GM12878 (cell line): ENCODE measurements around the gene HOXD3. TPM values are rescaled to one million over a fixed set of nuclear protein-coding genes. Genes with fewer than 3 reads are reported as not detected.

Experiments used
- ATAC-seq: fragments of 200-7000 bp; cut with Tn5 transposase; 3 replicates; pipeline ENCODE4 v1.9.1; 2020; ENCODE audit warnings: mild to moderate bottlenecking, moderate library complexity
- BruUV-seq: library from RNA; stranded (reverse); fragments of 400-500 nt; replicated peaks from 2 replicates; lab custom pipeline; 2021; lab: Mats Ljungman, UMichigan
- CTCF ChIA-PET: fragments of 300-600 bp; sonication (Branson Sonifier 250); formaldehyde crosslinking; extraction: SDS; loops from one replicate; lab custom pipeline; 2021; ENCODE audit warnings: inconsistent platforms; lab: Yijun Ruan, JAX
- POLR2A ChIA-PET: fragments of 350-600 bp; formaldehyde crosslinking; extraction: SDS; loops from one replicate; lab custom pipeline; 2021; ENCODE audit warnings: inconsistent platforms; lab: Charles Lee
- RAD21 ChIA-PET: fragments of 300-600 bp; sonication (Branson Sonifier 250); formaldehyde crosslinking; loops from one replicate; lab custom pipeline; 2023; ENCODE audit warnings: antibody characterized with exemption; ENCODE audit not compliant: unreplicated experiment; lab: Charles Lee
- SMC1A ChIA-PET: fragments of 300-600 bp; sonication (Branson Sonifier 250); formaldehyde crosslinking; loops from one replicate; lab custom pipeline; 2023; ENCODE audit not compliant: unreplicated experiment, uncharacterized antibody; lab: Charles Lee
- DNase-seq: peaks from one replicate; pipeline ENCODE4 v3.0.0-alpha.2; 2011; ENCODE audit warnings: low read depth, low spot score
- FAIRE-seq: peaks from 3 replicates; lab custom pipeline; 2011; peaks lifted over from hg19 to GRCh38; lab: Jason Lieb, UNC
- H2AFZ ChIP-seq: 2 replicates; pipeline ENCODE4 v1.6.0; 2011; ENCODE audit warnings: low read depth, low read length, control low read depth; ENCODE audit not compliant: control insufficient read depth
- H3K27ac ChIP-seq: 2 replicates; pipeline ENCODE4 v1.5.1; 2011; ENCODE audit warnings: control low read depth; ENCODE audit not compliant: control insufficient read depth, insufficient read depth
- H3K27me3 ChIP-seq, 2 experiments: replicated peaks in 1 of 2; 2 replicates each; pipeline versions ENCODE4 v1.6.0 to v1.6.1; 2011; ENCODE audit warnings: low read length in 1 of 2; ENCODE audit not compliant: control insufficient read depth in 2 of 2, insufficient read depth in 2 of 2
- H3K36me3 ChIP-seq, 2 experiments: 2 replicates each; pipeline ENCODE4 v1.5.1; 2011; ENCODE audit warnings: low read length in 1 of 2; ENCODE audit not compliant: control insufficient read depth in 2 of 2, insufficient read depth in 2 of 2
- H3K4me1 ChIP-seq: 2 replicates; pipeline ENCODE4 v1.6.1; 2011; ENCODE audit warnings: mild to moderate bottlenecking, low read length, moderate library complexity, mixed read lengths; ENCODE audit not compliant: control insufficient read depth, insufficient read depth
- H3K4me2 ChIP-seq: 2 replicates; pipeline ENCODE4 v1.6.0; 2011; ENCODE audit warnings: control low read depth; ENCODE audit not compliant: control insufficient read depth, insufficient read depth
- H3K4me3 ChIP-seq: fragments of 200-600 bp; sonication (generic); 2 replicates; pipeline ENCODE4 v1.5.1; 2016
- H3K79me2 ChIP-seq: 2 replicates; pipeline ENCODE4 v1.6.0; 2011; ENCODE audit warnings: low read length; ENCODE audit not compliant: control insufficient read depth, insufficient read depth
- H3K9ac ChIP-seq: 2 replicates; pipeline ENCODE4 v1.8.0; 2011; ENCODE audit warnings: low read length, control low read depth, mixed read lengths; ENCODE audit not compliant: control insufficient read depth, insufficient read depth
- H3K9me3 ChIP-seq: replicated peaks from 3 replicates; pipeline ENCODE4 v1.5.1; 2011; ENCODE audit warnings: mild to moderate bottlenecking, low read length; ENCODE audit not compliant: control insufficient read depth, insufficient read depth
- H4K20me1 ChIP-seq: 2 replicates; pipeline ENCODE4 v1.6.0; 2011; ENCODE audit not compliant: control insufficient read depth, insufficient read depth
- CBX5 ChIP-seq: sonication (generic); IDR thresholded peaks from 2 replicates; pipeline ENCODE4 v1.6.1; 2016; ENCODE audit warnings: low read depth, moderate library complexity, mild to moderate bottlenecking, inconsistent platforms
- CHD1 ChIP-seq: IDR thresholded peaks from 2 replicates; pipeline ENCODE4 v1.6.1; 2012; ENCODE audit warnings: low read depth, low read length, improper control_type of control experiment
- CUX1 ChIP-seq: IDR thresholded peaks from 2 replicates; pipeline ENCODE4 v1.6.1; 2012; ENCODE audit warnings: improper control_type of control experiment, low read depth, low read length; ENCODE audit not compliant: insufficient replicate concordance
- E2F4 ChIP-seq: IDR thresholded peaks from 2 replicates; pipeline ENCODE4 v1.6.1; 2012; ENCODE audit warnings: low read depth, low read length, improper control_type of control experiment
- EP300 ChIP-seq, 2 experiments: fragments of 150-350 bp in 1 of 2; IDR thresholded peaks; 2 replicates each; pipeline ENCODE4 v1.6.1; 2011 to 2012; ENCODE audit warnings: low read depth in 2 of 2, low read length in 2 of 2, borderline replicate concordance in 1 of 2, improper control_type of control experiment in 1 of 2, inconsistent platforms in 1 of 2; ENCODE audit not compliant: control insufficient read depth in 1 of 2
- HSF1 ChIP-seq: fragments of 150-350 bp; IDR thresholded peaks from 2 replicates; pipeline ENCODE4 v1.6.1; 2014; ENCODE audit warnings: mild to moderate bottlenecking, low read depth, low read length
- JUND ChIP-seq: IDR thresholded peaks from 2 replicates; pipeline ENCODE4 v1.6.1; 2012; ENCODE audit warnings: low read depth, mild to moderate bottlenecking, low read length, improper control_type of control experiment, moderate library complexity
- NFYA ChIP-seq: IDR thresholded peaks from 2 replicates; pipeline ENCODE4 v1.6.1; 2011; ENCODE audit warnings: low read depth, mild to moderate bottlenecking, low read length, improper control_type of control experiment, borderline replicate concordance
- RUNX3 ChIP-seq: IDR thresholded peaks from 2 replicates; pipeline ENCODE4 v1.6.1; 2012; ENCODE audit warnings: low read length, inconsistent platforms
- SUZ12 ChIP-seq: fragments of 200-600 bp; sonication (generic); IDR thresholded peaks from one replicate; pipeline ENCODE4 v1.6.1; 2018; ENCODE audit warnings: antibody characterized with exemption, mild to moderate bottlenecking; ENCODE audit not compliant: unreplicated experiment
- ZNF274 ChIP-seq: IDR thresholded peaks from one replicate; pipeline ENCODE4 v1.8.0; 2011; ENCODE audit not compliant: insufficient read length, insufficient read depth
- ZZZ3 ChIP-seq: IDR thresholded peaks from 2 replicates; pipeline ENCODE4 v1.6.1; 2011; ENCODE audit warnings: low read depth; ENCODE audit not compliant: control insufficient read depth, insufficient read length
- WGBS: methylation state at CpG from one replicate; pipeline ENCODE4 v1.1.6; 2016; ENCODE audit warnings: low lambda C conversion rate; ENCODE audit not compliant: insufficient replicate concordance, insufficient coverage; ENCODE audit errors: missing lambda C conversion rate; 5-methylcytosine and 5-hydroxymethylcytosine counted together
- in situ Hi-C: fragments of 300-500 bp; cut with MboI; formaldehyde crosslinking; loops from 9 replicates; pipeline ENCODE4 v1.14.3; 2018; ENCODE audit warnings: mixed read lengths
- intact Hi-C: fragments of 100-400 bp; cut with micrococcal nuclease; formaldehyde crosslinking; loops from one replicate; pipeline ENCODE4 v1.14.2; 2022; ENCODE audit not compliant: unreplicated experiment
- polyA plus RNA-seq, 11 experiments: library from polyadenylated mRNA; depleted of rRNA in 4 of 11; unstranded in 6 of 11; stranded (reverse) in 5 of 11; fragments of >200 nt; fragmentation: Nextera tagmentation in 4 of 11; fragmentation: Illumina TruSeq in 1 of 11; extraction: Ambion mirVana in 4 of 11; extraction: Trizol in 1 of 11; gene quantifications; 1 replicate in 1 of 11; 2 replicates in 10 of 11; pipeline versions ENCODE4 v1.2.1 to v1.2.3, GENCODE V29; 2011 to 2016; ENCODE audit warnings: inconsistent platforms in 2 of 11, missing spikeins in 2 of 11, low read depth in 1 of 11
- total RNA-seq, 4 experiments: library from RNA; depleted of rRNA in 3 of 4; stranded (reverse); fragments of >200 nt in 3 of 4; fragmentation: Illumina TruSeq in 1 of 4; extraction: Trizol in 1 of 4; gene quantifications; 2 replicates each; pipeline versions ENCODE4 v1.2.1 to v1.2.3, GENCODE V29; 2013 to 2021

HOXD3 gene
- total and polyA plus RNA-seq, 10 of the 15 experiments (the other 5 are each of a cell fraction or from before 2014, with no cell fraction given), result not detected

GRCh38 chr2:176115883-176116813 lies 41.0 kb upstream of the HOXD3 start, which contains the start of gene HOXD10 (continued):
- TF ChIP-seq ZZZ3, result no peak
- TF ChIP-seq EP300 (IDR thresholded peaks at IDR 0.05; ENCODE audit: borderline replicate concordance in 1 of 2, control insufficient read depth in 1 of 2, low read depth in 2 of 2, low read length in 2 of 2), result no peak
- no peak for TF ChIP-seq SUZ12
- TF ChIP-seq HSF1, result no peak
- no peak for TF ChIP-seq RUNX3

- DNase-seq, result no peak
- ChIA-PET SMC1A (interaction anchor here (0.6 kb wide), 1 partner anchor 1004 kb away, joined by 3 read pairs; no protein-coding TSS in a partner anchor), RAD21 (no interaction called here), POLR2A (no interaction called here), CTCF (no interaction called here)
- no peaks in the 10 kb centered on the region for H3K4me1 ChIP-seq
- peaks cover 9 to 43% of the 10 kb centered on the region in 2 experiments for H3K27me3 ChIP-seq
- 68% methylated on average over 40 of the region's 40 CpGs for WGBS
- H2AFZ ChIP-seq, result no peak overlapping the region
- no peaks in the 10 kb centered on the region for H3K79me2 ChIP-seq
- no peak for FAIRE-seq
- H4K20me1 ChIP-seq, result no peaks in the 10 kb centered on the region
- intact Hi-C loops (no loop called here), in situ Hi-C loops (no loop called here)
- ATAC-seq, result no peak
- no peak overlapping the region for H3K27ac ChIP-seq
- H3K4me2 ChIP-seq, result no peak overlapping the region
- peaks cover 1% of the 10 kb centered on the region; the same call in 1 of the 3 replicates for H3K9me3 ChIP-seq
- no peaks in the 10 kb centered on the region for H3K36me3 ChIP-seq
- no peak overlapping the region for H3K4me3 ChIP-seq
- H3K9ac ChIP-seq, result no peak overlapping the region
- BruUV-seq, result no TSS peak
- no peak for TF ChIP-seq E2F4
- no peak for TF ChIP-seq CUX1
- TF ChIP-seq CHD1, result no peak
- no peak for TF ChIP-seq ZNF274
- TF ChIP-seq CBX5, result no peak
- no peak for TF ChIP-seq JUND
- no peak for TF ChIP-seq NFYA
These were observed 39.8 kb upstream of the HOXD3 start for GRCh38 chr2:176117162-176117822.
